ENCODE data around the gene DLX4.

Gene DLX4

GRCh38 chr17:49969134-49969759, at the start of gene DLX4:
DLX4 (plus strand) TSS chr17:49969190; CDS start chr17:49969469, 279 bp downstream.
- no peak for DNase-seq

GRCh38 chr17:49920030-49920769, 48.8 kb upstream of the DLX4 start:
- no peak for DNase-seq

GRCh38 chr17:49922095-49922494, 46.9 kb upstream of the DLX4 start:
- no peak for DNase-seq

GRCh38 chr17:49924116-49924515, 44.9 kb upstream of the DLX4 start:
- DNase-seq = no peak

- no peak for DNase-seq
Measured at GRCh38 chr17:49924589-49924988, 44.4 kb upstream of the DLX4 start.

- no peak for DNase-seq
Measured at GRCh38 chr17:49925921-49926320, 43.1 kb upstream of the DLX4 start.

GRCh38 chr17:49926886-49927285, 42.1 kb upstream of the DLX4 start:
- no peak for DNase-seq

GRCh38 chr17:49928126-49928800, 40.7 kb upstream of the DLX4 start:
- no peak for DNase-seq

- no peak for DNase-seq
Measured at GRCh38 chr17:49928837-49929475, 40.0 kb upstream of the DLX4 start.

- DNase-seq = no peak
Measured at GRCh38 chr17:49930880-49931279, 38.1 kb upstream of the DLX4 start.

- no peak for DNase-seq
Measured at GRCh38 chr17:49931416-49932137, 37.4 kb upstream of the DLX4 start.

- DNase-seq = no peak
Measured at GRCh38 chr17:49932138-49932723, 36.8 kb upstream of the DLX4 start.

GRCh38 chr17:49932901-49933300, 36.1 kb upstream of the DLX4 start:
- DNase-seq = no peak

- no peak for DNase-seq
Measured at GRCh38 chr17:49935526-49936210, 33.3 kb upstream of the DLX4 start.

GRCh38 chr17:49936386-49936785, 32.6 kb upstream of the DLX4 start:
- no peak for DNase-seq

GRCh38 chr17:49939318-49939717, 29.7 kb upstream of the DLX4 start:
- no peak for DNase-seq

GRCh38 chr17:49941427-49941826, 27.6 kb upstream of the DLX4 start:
- DNase-seq = no peak

- DNase-seq = no peak
Measured at GRCh38 chr17:49942947-49943346, 26.0 kb upstream of the DLX4 start.

- DNase-seq = no peak
Measured at GRCh38 chr17:49944273-49944870, 24.6 kb upstream of the DLX4 start.

GRCh38 chr17:49946208-49946607, 22.8 kb upstream of the DLX4 start:
- no peak for DNase-seq

- DNase-seq = no peak
Measured at GRCh38 chr17:49946964-49947584, 21.9 kb upstream of the DLX4 start.

All from amniotic stem cell (primary cell).